HG02885 (cell line): ENCODE results near the gene ACR.
"Not testable (repeated sequence)": the region's sequence is repeated elsewhere in the genome, so short reads cannot be mapped to it uniquely, and the experiment has no call there.

Experiments used
- ATAC-seq: cut with Tn5 transposase; IDR thresholded peaks from one replicate; pipeline ENCODE4 v1.9.1; 2021; ENCODE audit warnings: mild to moderate bottlenecking; ENCODE audit not compliant: unreplicated experiment, poor library complexity

ACR gene

GRCh38 chr22:50730941-50731661, 6.9 kb upstream of the ACR start:
- no peak for ATAC-seq

- ATAC-seq = no peak
These were observed 6.0 kb upstream of the ACR start for GRCh38 chr22:50731811-50732624.

- ATAC-seq = no peak
These were observed 5.3 kb upstream of the ACR start for GRCh38 chr22:50732681-50733080.

GRCh38 chr22:50733521-50734342, 4.3 kb upstream of the ACR start:
- ATAC-seq = no peak

GRCh38 chr22:50734343-50734771, 3.6 kb upstream of the ACR start:
- no peak for ATAC-seq

GRCh38 chr22:50734986-50735738, 2.8 kb upstream of the ACR start:
- no peak for ATAC-seq

GRCh38 chr22:50735739-50736030, 2.3 kb upstream of the ACR start:
- no peak for ATAC-seq

GRCh38 chr22:50738649-50739227, 734 bp downstream of the ACR start:
- ATAC-seq = no peak

GRCh38 chr22:50739279-50739691, 1.3 kb downstream of the ACR start:
- no peak for ATAC-seq

- ATAC-seq = no peak
These were observed 1.9 kb downstream of the ACR start for GRCh38 chr22:50739894-50740293.

- not testable (repeated sequence) for ATAC-seq
These were observed 2.7 kb downstream of the ACR start for GRCh38 chr22:50740714-50741113.

GRCh38 chr22:50744424-50744823, 6.4 kb downstream of the ACR start:
- ATAC-seq = not testable (repeated sequence)

GRCh38 chr22:50747521-50747920, 9.5 kb downstream of the ACR start:
- not testable (repeated sequence) for ATAC-seq

- not testable (repeated sequence) for ATAC-seq
These were observed 10.6 kb downstream of the ACR start for GRCh38 chr22:50748630-50749029.

GRCh38 chr22:50749302-50750074, 11.5 kb downstream of the ACR start:
- not testable (repeated sequence) for ATAC-seq

GRCh38 chr22:50755251-50755650, 17.2 kb downstream of the ACR start:
- ATAC-seq = not testable (repeated sequence)

- ATAC-seq = not testable (repeated sequence)
These were observed 18.4 kb downstream of the ACR start for GRCh38 chr22:50756406-50756805.

- ATAC-seq = not testable (repeated sequence)
These were observed 19.0 kb downstream of the ACR start for GRCh38 chr22:50756949-50757491.
